Measurements from ENCODE around the gene ZNF18. TPM values are rescaled to one million over a fixed set of nuclear protein-coding genes. Genes with fewer than 3 reads are reported as not detected.
"Not testable (repeated sequence)": the region's sequence is repeated elsewhere in the genome, so short reads cannot be mapped to it uniquely, and the experiment has no call there.

Gene ZNF18
- total and polyA plus RNA-seq, 8 donors, result 6.2 to 10.1 (median 9.2) TPM

GRCh38 chr17:11950771-11951519, 46.3 kb downstream of the ZNF18 start:
- H3K4me1 ChIP-seq, result peaks cover 0 to 4% of the 10 kb centered on the region in 2 donors

GRCh38 chr17:11949571-11949970, 47.7 kb downstream of the ZNF18 start:
- H3K4me3 ChIP-seq; intact Hi-C loops (cut with DNase I); H3K27me3 ChIP-seq; ATAC-seq; H3K36me3 ChIP-seq; DNase-seq; H3K27ac ChIP-seq; H3K4me1 ChIP-seq: not testable (repeated sequence)
- H3K9me3 ChIP-seq, result peaks cover 0 to 23% of the 10 kb centered on the region in 2 donors

More at GRCh38 chr17:11950771-11951519, 46.3 kb downstream of the ZNF18 start:
- Histone ChIP-seq H3K4me3 (no peak overlapping the region), H3K27me3 (no peaks in the 10 kb centered on the region), H3K27ac (no peak overlapping the region), H3K36me3 (no peaks in the 10 kb centered on the region), H3K9me3 (peaks cover 0 to 37% of the 10 kb centered on the region in 2 donors)
- intact Hi-C loops (cut with DNase I), result no loop called here
- no peak for DNase-seq
- no peak for TF ChIP-seq CTCF (IDR thresholded peaks at IDR 0.05)
- ATAC-seq, result no peak

DNA sequence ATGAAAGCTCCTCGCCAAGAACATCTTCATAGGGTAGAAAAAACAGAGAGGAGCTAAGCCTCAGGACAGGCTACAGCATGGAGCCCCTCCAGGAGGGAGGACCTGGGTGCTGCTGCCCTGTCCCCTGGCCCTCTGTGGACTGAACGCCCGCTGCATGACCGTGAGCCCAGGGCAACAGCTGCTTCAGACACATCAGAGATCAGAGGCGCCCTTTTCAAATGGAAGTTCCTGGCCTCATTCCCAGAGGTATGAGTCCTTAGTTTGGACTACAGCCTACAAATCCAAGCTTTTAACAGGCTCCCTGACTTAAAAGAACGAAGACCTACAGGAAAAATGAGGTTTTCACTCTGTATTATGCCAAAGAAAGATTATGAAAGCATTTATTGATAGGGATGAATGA, 48.5 kb downstream of the ZNF18 start:
- ATAC-seq (peak; percentile 81), DNase-seq (peak in 2 of 4 donors; percentile 34 to 36)
- TF ChIP-seq CTCF (IDR thresholded peaks at IDR 0.05), result no peak
- no peak overlapping the region for H3K4me3 ChIP-seq
- peaks cover 0 to 15% of the 10 kb centered on the region in 2 donors for H3K9me3 ChIP-seq
- H3K36me3 ChIP-seq, result no peaks in the 10 kb centered on the region
- no peak overlapping the region for H3K27ac ChIP-seq
- peaks cover 0 to 4% of the 10 kb centered on the region in 2 donors for H3K4me1 ChIP-seq
- no peaks in the 10 kb centered on the region for H3K27me3 ChIP-seq
- intact Hi-C loops (cut with DNase I), result no loop called here

DNA sequence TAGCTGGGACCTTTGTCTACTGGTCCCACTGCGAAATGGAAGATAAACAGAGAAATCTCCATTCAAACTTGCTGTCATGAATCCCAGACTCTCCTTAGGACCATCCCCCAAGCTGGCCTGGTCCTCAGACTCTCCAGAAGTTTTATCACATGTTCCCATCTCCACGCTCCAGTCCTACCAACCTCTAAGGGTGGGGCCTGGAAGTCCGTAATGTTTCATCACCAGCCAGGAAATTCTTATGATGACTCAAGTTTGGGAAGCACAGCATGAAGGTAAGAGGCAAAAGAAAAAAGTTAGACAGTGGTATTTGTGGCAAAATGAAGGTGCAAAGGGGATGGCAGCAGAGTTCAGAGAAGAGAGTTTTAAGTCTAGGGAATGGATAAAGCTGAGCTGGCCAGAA, 52.7 kb downstream of the ZNF18 start:
- Histone ChIP-seq H3K9me3 (no peaks in the 10 kb centered on the region), H3K4me3 (no peak overlapping the region), H3K27ac (no peak overlapping the region), H3K36me3 (no peaks in the 10 kb centered on the region), H3K27me3 (no peaks in the 10 kb centered on the region), H3K4me1 (peaks cover 0 to 4% of the 10 kb centered on the region in 2 donors)
- intact Hi-C loops (cut with DNase I), result no loop called here
- no peak for TF ChIP-seq CTCF (IDR thresholded peaks at IDR 0.05)
- no peak for DNase-seq
- ATAC-seq, result no peak

- H3K4me1 ChIP-seq, result no peaks in the 10 kb centered on the region
- intact Hi-C loops (cut with DNase I), result no loop called here
- ATAC-seq, result no peak
- H3K9me3 ChIP-seq, result no peaks in the 10 kb centered on the region
- no peak for DNase-seq
- no peak for TF ChIP-seq CTCF (IDR thresholded peaks at IDR 0.05)
- no peak overlapping the region for H3K4me3 ChIP-seq
- no peaks in the 10 kb centered on the region for H3K27me3 ChIP-seq
- H3K27ac ChIP-seq, result no peak overlapping the region
- H3K36me3 ChIP-seq, result no peaks in the 10 kb centered on the region
Observed at GRCh38 chr17:11943759-11944347, 53.4 kb downstream of the ZNF18 start.

GRCh38 chr17:11943086-11943485, 54.2 kb downstream of the ZNF18 start:
- H3K27me3 ChIP-seq; ATAC-seq; H3K27ac ChIP-seq; H3K4me1 ChIP-seq; DNase-seq; H3K36me3 ChIP-seq; H3K4me3 ChIP-seq; H3K9me3 ChIP-seq; intact Hi-C loops (cut with DNase I): not testable (repeated sequence)
